HG02610 (cell line): ENCODE measurements around the gene RCOR2.
"Not testable (repeated sequence)": the region's sequence is repeated elsewhere in the genome, so short reads cannot be mapped to it uniquely, and the experiment has no call there.

Experiments
- ATAC-seq: cut with Tn5 transposase; IDR thresholded peaks from one replicate; pipeline ENCODE4 v1.9.1; 2021; ENCODE audit warnings: mild to moderate bottlenecking, moderate library complexity; ENCODE audit not compliant: unreplicated experiment

RCOR2 gene

GRCh38 chr11:63882555-63883242 lies 34.3 kb downstream of the RCOR2 start:
- no peak for ATAC-seq

GRCh38 chr11:63880403-63880790 lies 36.6 kb downstream of the RCOR2 start:
- no peak for ATAC-seq

GRCh38 chr11:63879598-63880402 lies 37.2 kb downstream of the RCOR2 start:
- no peak for ATAC-seq

GRCh38 chr11:63877658-63878241 lies 39.2 kb downstream of the RCOR2 start:
- ATAC-seq, result no peak

GRCh38 chr11:63876616-63877015 lies 40.3 kb downstream of the RCOR2 start:
- no peak for ATAC-seq

GRCh38 chr11:63875506-63876065 lies 41.4 kb downstream of the RCOR2 start:
- ATAC-seq, result no peak

GRCh38 chr11:63874511-63874910 lies 42.5 kb downstream of the RCOR2 start:
- ATAC-seq, result no peak

GRCh38 chr11:63873311-63873710 lies 43.7 kb downstream of the RCOR2 start:
- no peak for ATAC-seq

GRCh38 chr11:63872800-63873197 lies 44.2 kb downstream of the RCOR2 start:
- ATAC-seq, result no peak

GRCh38 chr11:63871962-63872799 lies 44.8 kb downstream of the RCOR2 start:
- ATAC-seq, result peak; percentile 92

- ATAC-seq, result no peak
Measured at GRCh38 chr11:63870351-63871140, 46.4 kb downstream of the RCOR2 start.

GRCh38 chr11:63869683-63870082 lies 47.3 kb downstream of the RCOR2 start:
- no peak for ATAC-seq

- ATAC-seq, result no peak
Measured at GRCh38 chr11:63869171-63869591, 47.8 kb downstream of the RCOR2 start.

- ATAC-seq, result no peak
Measured at GRCh38 chr11:63868399-63869064, 48.4 kb downstream of the RCOR2 start.

GRCh38 chr11:63867511-63867910 lies 49.5 kb downstream of the RCOR2 start:
- ATAC-seq, result no peak

GRCh38 chr11:63866211-63866610 lies 50.8 kb downstream of the RCOR2 start:
- peak; percentile 55 for ATAC-seq

- ATAC-seq, result not testable (repeated sequence)
Measured at GRCh38 chr11:63863620-63864019, 53.3 kb downstream of the RCOR2 start.

GRCh38 chr11:63862923-63863322 lies 54.0 kb downstream of the RCOR2 start:
- no peak for ATAC-seq
